ENCODE data around the gene HDAC4. TPM values are rescaled to one million over a fixed set of nuclear protein-coding genes. Genes with fewer than 3 reads are reported as not detected.

HDAC4 gene
- total and polyA plus RNA-seq, 2 of the 4 experiments (the other 2 are of a cell fraction): 4.1 to 7.2 TPM

GRCh38 chr2:239344857-239345216, 56.0 kb downstream of the HDAC4 start:
- no peak overlapping the region for H4K91ac ChIP-seq (ENCODE audit: insufficient read depth, low read depth, low read length)
- H2AK9ac ChIP-seq (replicated peaks; ENCODE audit: low read depth, low read length, poor library complexity): no peak overlapping the region
- no peak overlapping the region for H4K8ac ChIP-seq (ENCODE audit: low read depth in 2 of 2, low read length in 2 of 2)
- no peak overlapping the region for H4K5ac ChIP-seq (ENCODE audit: low read depth, low read length)
- H3K79me1 ChIP-seq (ENCODE audit: low read depth in 1 of 2, low read length in 2 of 2): peaks cover 41 to 67% of the 10 kb centered on the region in 2 experiments
- H2BK15ac ChIP-seq (ENCODE audit: low read depth, low read length): no peak overlapping the region
- ChIA-PET CTCF (no interaction called here), POLR2A (ENCODE audit: unreplicated experiment) (no interaction called here)
- intact Hi-C loops (cut with micrococcal nuclease) (no loop called here), dilution Hi-C loops (cut with HindIII; ENCODE audit: low sequenced_read_pairs, unreplicated experiment) (no loop called here), in situ Hi-C loops (cut with MboI; ENCODE audit: low sequenced_read_pairs) (no loop called here)
- WGBS, 2 experiments (ENCODE audit: extremely low coverage in 2 of 2, insufficient read length in 1 of 2): 100% methylated on average over 1 of the region's 4 CpGs; no CpG with 5 or more reads in 1 of the 2 experiments
- no peak overlapping the region for H3K4ac ChIP-seq (ENCODE audit: low read depth, low read length)
- no peaks in the 10 kb centered on the region for H3K9me3 ChIP-seq (ENCODE audit: control insufficient read depth, insufficient read depth, low read length)
- H3K36me3 ChIP-seq (ENCODE audit: control insufficient read depth, insufficient read depth, low read length): peaks cover 18% of the 10 kb centered on the region
- no peak overlapping the region for H3K27ac ChIP-seq (ENCODE audit: insufficient read depth, low read length)
- peaks cover 23% of the 10 kb centered on the region for H4K20me1 ChIP-seq (ENCODE audit: insufficient read depth, low read length)
- no peak overlapping the region for H2BK5ac ChIP-seq (ENCODE audit: low read depth, low read length, poor library complexity, severe bottlenecking)
- no peak overlapping the region for H2AK5ac ChIP-seq (ENCODE audit: low read depth, low read length)
- BruUV-seq (replicated peaks): no TSS peak
- no peak overlapping the region for H3K4me3 ChIP-seq (ENCODE audit: insufficient read depth, low read depth, low read length)
- H2BK20ac ChIP-seq (ENCODE audit: low read depth, low read length): no peak overlapping the region
- H3K9ac ChIP-seq (ENCODE audit: low read depth, low read length): no peak overlapping the region
- H3K4me2 ChIP-seq (ENCODE audit: low read depth, low read length): no peak overlapping the region
- H3K23ac ChIP-seq (ENCODE audit: low read depth, low read length): no peak overlapping the region
- H3K27me3 ChIP-seq (ENCODE audit: control insufficient read depth, insufficient read depth, low read length): no peaks in the 10 kb centered on the region
- no peak overlapping the region for H3K56ac ChIP-seq (ENCODE audit: extremely low read depth, insufficient read depth, low read length)
- no peak for TF ChIP-seq CTCF (conservative IDR thresholded peaks at IDR 0.05; ENCODE audit: low read depth, low read length)
- no peak for TF ChIP-seq RFX5 (IDR thresholded peaks at IDR 0.05; ENCODE audit: low read depth, low read length)
- TF ChIP-seq CHD1 (IDR thresholded peaks at IDR 0.05; ENCODE audit: low read depth, low read length): no peak
- no peak for TF ChIP-seq MXI1 (IDR thresholded peaks at IDR 0.05; ENCODE audit: borderline replicate concordance, low read depth, low read length)
- no peak for TF ChIP-seq CEBPB (IDR thresholded peaks at IDR 0.05; ENCODE audit: low read depth, low read length)
- TF ChIP-seq RCOR1 (IDR thresholded peaks at IDR 0.05; ENCODE audit: insufficient replicate concordance, low read length): no peak
- TF ChIP-seq SMC3 (IDR thresholded peaks at IDR 0.05; ENCODE audit: low read depth, low read length): no peak
- H2BK120ac ChIP-seq (ENCODE audit: low read depth, low read length): no peak overlapping the region
- H3K9me1 ChIP-seq (ENCODE audit: insufficient read depth, low read length): peaks cover 22% of the 10 kb centered on the region
- DNase-seq (no peak), ATAC-seq (ENCODE audit: low read depth) (no peak)
- no peak overlapping the region for H3K14ac ChIP-seq (replicated peaks; ENCODE audit: low read depth, low read length)
- H3K4me1 ChIP-seq (ENCODE audit: control insufficient read depth, insufficient read depth, low read length): peaks cover 4% of the 10 kb centered on the region
- H2AFZ ChIP-seq (replicated peaks; ENCODE audit: low read length, poor library complexity): no peak overlapping the region
- no peak overlapping the region for H3K18ac ChIP-seq (ENCODE audit: low read depth, low read length)

All from IMR-90 (cell line).